Left renal cortex interstitium (tissue), 4 donors: ENCODE data around the gene HCLS1. TPM values are rescaled to one million over a fixed set of nuclear protein-coding genes. Genes with fewer than 3 reads are reported as not detected.
"Not testable (repeated sequence)": the region's sequence is repeated elsewhere in the genome, so short reads cannot be mapped to it uniquely, and the experiment has no call there.

Experiments
- DNase-seq, 4 donors: peaks; one replicate each; pipeline ENCODE4 v3.0.0-alpha.2; 2013; ENCODE audit warnings: low read depth in 4 of 4, low spot score in 2 of 4, missing footprints in 1 of 4
- polyA plus RNA-seq, 4 donors: library from polyadenylated mRNA; unstranded; fragments of 120-200 nt; gene quantifications; one replicate each; pipeline ENCODE4 v1.2.1, GENCODE V29; 2013; ENCODE audit not compliant: insufficient read length in 4 of 4

Gene HCLS1, protein sequence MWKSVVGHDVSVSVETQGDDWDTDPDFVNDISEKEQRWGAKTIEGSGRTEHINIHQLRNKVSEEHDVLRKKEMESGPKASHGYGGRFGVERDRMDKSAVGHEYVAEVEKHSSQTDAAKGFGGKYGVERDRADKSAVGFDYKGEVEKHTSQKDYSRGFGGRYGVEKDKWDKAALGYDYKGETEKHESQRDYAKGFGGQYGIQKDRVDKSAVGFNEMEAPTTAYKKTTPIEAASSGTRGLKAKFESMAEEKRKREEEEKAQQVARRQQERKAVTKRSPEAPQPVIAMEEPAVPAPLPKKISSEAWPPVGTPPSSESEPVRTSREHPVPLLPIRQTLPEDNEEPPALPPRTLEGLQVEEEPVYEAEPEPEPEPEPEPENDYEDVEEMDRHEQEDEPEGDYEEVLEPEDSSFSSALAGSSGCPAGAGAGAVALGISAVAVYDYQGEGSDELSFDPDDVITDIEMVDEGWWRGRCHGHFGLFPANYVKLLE
- 1 to 10 TPM; 5.5 to 8.3 (median 6.3) TPM for polyA plus RNA-seq

DNA sequence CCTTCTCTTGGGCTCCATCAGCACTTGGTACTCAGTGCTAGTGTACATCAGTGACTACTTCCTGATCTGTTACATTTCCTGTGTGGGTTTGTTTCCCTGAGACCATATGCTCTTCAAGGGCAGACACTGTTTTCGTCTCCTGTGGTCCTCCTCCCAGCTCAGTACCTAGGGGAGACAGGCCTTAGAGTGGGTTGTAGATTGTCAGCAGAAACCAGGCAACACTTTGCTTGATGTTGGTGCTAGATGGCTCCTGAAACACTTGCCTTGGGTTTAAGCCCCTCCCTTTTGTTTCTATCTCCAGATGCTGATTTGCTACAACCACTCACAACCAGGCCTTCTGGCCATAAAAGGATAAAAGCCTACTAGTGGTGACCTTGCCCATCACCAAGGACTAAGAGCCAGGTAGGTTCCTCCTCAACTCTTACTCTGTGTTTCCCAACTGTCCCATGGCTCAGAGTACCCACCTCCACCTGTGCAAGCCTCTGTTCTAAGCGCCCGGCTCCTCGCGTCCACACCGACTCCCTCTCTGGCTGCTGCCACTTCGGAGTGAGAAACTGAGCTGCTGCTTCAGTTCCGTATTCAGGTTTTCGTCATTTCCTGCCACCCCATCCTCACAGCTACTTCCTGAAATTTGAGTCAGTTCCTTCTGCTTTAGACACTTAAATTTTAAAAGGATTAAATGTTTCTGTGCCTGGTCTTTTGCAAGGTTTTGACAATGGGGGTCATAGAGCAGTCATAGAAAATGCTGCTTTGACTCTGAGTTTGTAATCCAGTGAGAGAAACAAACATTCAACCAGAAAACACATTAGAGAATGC, at the start of gene HCLS1:
TSS of gene HCLS1 (minus strand) at position 548 of the 816 bp plus-strand sequence. CDS start 2,556 bp downstream, outside the sequence.
- DNase-seq = no peak

DNA sequence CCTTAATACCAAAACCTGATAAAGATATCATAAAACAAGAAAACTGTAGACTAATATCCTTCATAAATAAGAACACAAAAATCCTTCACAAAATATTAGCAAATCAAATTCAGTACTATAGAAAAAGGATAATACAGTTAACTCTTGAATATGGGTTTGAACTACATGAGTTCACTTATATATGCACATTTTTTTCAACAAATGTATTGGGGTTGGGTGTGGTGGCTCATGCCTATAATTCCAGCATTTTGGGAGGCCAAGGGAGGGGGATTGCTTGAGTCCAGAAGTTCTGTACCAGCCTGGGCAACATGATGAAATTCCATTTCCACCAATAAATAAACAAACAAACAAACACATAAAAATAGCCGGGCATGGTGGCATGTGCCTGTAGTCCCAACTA, 49.6 kb upstream of the HCLS1 start:
- DNase-seq = no peak

DNA sequence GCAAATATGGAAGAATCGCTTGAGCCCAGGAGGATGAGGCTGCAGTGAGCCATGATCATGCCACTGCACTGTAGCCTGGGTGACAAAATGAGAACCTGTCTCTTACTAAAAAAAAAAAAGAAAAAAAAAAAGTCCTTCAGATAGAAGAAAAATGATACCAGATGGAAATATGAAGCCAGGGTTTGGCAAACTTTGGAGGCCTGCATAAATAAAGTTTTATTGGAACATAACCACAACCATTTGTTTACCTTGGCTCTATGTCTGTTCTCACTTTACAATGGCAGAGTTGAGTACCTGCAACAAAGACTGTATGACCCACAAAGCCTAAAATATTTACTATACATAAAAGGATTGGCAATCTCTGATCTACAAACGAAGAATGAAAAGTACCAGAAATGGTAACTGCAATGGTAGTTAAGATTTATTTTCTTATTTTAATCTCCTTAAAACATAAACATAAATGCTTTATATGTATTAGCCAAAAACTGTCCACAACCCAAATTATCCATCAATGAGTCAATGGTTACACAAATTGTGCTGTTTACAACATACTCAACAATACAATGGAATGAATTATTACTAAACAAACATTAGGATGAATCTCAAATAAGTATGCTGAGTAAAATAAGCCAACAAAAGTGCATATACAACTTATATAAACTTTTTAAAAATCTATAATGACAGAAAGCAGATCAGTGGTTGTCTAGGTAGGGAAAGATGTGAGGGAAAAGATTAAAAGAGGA, 47.0 kb upstream of the HCLS1 start:
- DNase-seq = no peak

DNA sequence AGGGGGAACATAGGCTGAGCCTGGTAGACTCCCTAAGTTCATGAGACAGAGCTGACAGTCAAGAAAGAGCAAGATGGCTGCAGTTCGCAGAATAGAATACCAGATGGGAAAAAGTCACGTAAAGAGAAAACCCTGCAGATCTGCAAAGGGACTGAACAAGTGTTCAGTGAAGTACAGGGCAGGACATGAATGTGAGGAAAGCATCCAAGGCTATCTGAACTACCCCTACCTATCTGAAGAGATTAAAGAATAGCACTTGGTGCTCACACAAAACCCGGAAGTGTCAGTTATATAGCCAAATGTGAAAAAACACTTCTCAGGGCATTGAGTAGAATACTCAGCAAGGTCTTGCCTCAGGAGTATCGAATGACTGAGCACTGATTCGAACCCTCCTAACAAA, 44.8 kb upstream of the HCLS1 start:
- DNase-seq = no peak

DNA sequence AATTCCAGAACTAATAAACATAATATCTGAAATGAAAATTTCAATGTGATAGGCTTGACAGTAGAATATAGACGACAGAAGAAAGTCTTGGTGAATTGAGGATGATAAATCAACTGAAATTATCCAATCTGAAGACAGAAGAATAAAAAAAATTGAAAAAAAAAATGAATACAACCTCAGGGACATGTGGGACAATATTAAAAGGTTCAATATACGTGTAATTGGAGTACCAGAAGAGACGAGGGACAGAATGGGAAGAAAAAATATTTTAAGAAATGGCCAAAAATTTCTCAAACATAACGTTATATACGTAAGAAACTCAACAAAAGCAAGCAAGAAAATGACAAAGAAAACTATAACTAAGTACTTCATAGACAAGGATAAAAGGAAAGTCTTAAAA, 43.3 kb upstream of the HCLS1 start:
- DNase-seq = no peak

DNA sequence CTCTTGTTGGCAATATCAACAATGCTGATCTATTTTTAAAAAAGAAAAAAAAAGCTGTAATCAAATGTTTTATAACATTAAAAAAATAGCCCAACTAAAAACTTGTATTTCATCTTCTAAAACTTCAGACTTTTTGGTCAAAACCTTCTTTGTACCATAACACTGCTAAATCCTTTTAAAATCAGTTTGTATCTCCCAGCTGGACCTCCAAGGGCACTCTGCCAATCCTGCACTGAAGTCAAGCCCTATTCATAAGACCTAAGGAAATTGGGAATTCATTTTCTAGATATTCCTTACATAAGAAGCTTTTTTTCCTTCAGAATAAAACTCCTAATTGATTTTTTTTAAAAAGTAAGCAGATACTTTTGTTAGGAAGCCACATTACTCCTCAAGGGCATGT, 38.2 kb upstream of the HCLS1 start:
- peak in 1 of 4 donors; percentile 4 for DNase-seq

DNA sequence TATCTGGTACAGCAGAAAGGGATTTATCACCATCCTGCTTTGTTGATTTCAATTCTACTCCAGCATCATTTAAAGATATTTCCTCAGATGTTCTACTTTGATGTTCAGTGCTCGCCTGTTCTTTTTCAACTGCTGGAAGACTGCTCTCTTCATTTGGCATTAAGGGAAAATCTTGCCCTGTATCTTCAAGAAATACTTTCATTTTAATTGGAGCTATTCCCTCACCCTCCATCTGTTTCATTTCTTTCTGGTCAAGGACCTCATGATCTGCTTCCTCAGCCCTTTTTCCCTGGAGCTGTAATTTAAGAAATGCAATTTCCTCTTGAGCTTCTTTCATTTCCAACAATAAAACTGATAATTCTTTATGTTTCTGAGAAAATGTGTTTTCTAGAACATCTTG, 37.8 kb upstream of the HCLS1 start:
- DNase-seq = no peak

DNA sequence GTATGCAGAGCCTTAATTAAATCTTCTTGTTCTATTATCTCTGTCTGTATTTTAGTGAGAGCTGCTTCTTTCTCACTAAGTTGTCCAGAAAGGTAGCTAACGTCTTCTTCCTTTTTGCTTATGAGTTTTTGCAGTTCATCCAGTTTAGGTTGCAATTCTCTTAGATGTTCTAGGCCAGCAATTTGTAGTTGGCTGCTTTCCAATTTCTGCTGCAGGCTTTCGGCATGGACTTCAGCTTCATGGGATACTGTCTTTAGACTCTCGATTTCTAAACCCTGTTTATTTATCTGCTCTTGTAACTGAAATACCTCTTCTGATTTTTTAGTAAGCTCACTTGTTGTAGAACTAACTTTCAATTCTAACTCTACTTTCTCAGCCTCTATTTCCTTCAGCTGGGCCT, 35.5 kb upstream of the HCLS1 start:
- DNase-seq = no peak

DNA sequence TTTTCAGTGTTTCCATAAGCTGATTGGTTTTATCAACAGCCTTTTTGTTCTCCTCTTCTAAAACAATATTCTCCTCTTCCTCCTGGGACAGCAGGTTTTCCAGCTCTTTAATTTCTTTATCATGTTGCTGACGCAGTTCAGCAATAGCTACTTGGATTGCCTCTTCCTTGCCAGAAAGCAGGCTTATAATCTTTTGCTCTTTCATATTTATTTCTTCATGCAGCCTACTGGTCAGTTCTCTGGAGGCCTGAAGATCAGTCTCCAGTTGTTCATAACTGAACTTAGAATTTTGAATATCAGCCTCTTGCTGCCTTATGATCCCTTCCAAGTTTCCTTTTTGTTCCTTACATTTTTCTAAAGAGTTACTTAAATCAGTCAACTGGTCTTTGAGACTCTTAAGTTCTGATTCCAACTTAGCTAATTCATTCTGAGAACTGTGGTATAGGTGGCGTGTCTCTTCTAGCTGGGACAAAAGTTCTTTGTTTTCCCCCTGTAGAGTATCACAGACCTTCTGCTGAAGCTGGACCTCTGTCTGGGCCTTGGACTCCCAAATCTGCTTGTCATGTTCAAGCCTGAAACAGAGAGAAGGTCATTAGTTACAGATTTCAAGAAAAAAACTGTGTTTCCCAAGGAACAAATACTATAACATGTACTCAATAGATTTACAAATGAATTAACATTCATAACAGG, 31.5 kb upstream of the HCLS1 start:
- DNase-seq = no peak

DNA sequence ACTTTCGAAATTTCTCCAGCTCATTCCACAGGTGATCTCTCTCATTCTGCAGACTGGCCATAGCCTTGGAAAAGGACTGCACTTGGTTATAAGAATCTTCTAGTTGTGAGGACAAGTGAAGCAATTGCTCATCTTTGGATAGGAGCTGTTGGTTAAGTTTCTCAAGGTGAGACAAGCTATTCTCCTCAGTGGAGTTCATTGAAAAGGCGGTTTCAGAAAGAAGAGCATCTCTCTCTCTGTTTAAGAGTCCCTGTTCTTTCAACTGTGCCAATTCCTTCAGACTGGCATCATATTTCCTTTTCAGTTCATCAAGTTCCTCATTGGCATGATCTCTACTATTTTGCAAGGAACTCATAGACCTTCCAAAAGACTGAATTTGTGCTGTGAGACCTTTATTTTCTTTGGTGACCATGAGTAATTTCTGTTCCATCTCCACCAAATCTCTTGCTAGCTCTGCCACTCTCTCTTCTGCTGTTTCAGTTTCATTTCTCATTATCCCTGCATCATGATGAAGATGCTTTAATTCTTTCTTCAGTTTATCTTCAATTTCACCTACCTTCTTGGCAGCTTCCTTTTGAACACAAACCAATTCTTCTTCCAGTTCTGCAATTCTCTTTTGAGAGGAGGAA, 30.2 kb upstream of the HCLS1 start:
- no peak for DNase-seq

DNA sequence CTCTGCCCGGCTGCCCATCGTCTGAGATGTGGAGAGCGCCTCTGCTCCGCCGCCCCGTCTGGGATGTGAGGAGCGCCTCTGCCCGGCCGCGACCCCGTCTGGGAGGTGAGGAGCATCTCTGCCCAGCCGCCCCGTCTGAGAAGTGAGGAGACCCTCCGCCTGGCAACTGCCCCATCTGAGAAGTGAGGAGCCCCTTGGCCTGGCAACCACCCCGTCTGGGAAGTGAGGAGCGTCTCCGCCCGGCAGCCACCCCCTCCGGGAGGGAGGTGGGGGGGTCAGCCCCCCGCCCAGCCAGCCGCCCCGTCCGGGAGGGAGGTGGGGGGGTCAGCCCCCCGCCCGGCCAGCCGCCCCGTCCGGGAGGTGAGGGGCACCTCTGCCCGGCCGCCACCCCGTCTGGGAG, 28.0 kb upstream of the HCLS1 start:
- DNase-seq = not testable (repeated sequence)

DNA sequence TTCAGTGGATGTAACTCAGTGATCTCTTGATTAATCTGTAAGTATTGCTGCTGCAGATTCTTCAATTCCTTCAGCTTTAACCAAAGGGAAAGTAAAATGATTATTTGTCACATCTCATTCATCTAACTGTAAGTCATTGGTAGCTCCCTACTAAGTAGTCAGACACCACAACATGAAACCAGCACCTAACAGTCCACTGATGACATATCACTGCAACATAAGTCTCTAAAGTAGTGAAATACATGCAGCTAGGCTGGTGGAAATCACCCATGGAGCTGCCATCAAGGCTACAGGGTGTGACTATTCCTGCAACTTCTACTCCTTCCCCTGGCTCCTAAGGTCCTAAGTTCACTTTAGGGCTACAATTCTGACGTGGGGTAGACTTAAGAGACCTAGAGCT, 21.1 kb upstream of the HCLS1 start:
- no peak for DNase-seq

DNA sequence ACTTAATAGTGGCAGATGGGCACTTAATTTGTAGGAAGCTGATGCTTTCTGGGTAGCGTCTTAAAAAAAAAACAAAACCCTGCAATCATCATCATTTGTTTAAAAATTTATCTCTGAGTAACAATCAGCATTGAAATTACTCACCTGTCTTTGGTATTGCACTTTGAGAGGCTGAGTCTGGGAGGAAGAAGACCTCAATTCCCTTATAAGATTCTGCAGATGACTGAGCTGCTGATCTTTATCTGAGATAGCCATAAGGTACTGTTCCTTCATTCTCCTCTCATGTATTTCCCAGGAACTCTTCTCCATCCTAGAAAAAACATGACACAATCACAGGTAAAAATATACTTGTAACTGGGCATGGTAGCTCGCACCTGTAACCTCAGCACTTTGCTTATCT, 16.4 kb upstream of the HCLS1 start:
- no peak for DNase-seq

DNA sequence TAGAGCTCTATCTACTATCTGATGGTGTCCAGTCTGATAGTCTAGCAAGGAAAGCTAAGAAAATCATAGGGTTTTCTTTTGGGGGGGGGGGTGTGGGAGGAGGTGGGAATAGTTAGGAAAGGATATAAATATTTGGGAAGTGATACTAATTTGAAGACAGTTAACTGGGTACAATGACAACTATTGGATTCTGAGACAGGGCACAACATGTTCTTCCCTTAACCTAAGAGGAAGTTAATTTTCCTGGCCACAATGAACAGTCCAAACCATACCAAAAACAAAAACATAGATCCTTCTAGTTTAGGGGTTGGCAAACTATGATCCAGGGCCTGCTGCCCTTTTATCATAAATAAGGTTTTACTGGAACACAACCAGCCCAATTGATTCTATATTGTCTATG, 10.0 kb upstream of the HCLS1 start:
- no peak for DNase-seq

DNA sequence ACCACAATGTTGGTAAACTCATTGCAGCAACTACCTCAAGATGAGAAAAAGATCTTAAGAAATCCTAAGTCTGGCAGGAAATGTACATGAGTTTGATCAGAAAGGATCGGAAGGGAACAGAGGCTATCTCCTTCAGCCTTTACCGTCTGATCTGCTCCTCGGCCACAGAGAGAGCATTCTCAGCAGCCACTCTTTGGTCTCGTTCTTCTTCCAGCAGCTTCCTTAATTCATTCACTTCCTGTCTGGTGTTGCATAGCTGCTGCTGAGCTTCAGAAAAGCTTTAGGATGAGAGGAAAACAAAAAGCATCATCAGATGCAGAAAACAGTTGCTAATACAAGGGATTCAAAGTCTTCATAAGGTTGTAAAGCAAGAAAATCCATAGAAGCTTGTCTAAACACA, 6.6 kb upstream of the HCLS1 start:
- no peak for DNase-seq

DNA sequence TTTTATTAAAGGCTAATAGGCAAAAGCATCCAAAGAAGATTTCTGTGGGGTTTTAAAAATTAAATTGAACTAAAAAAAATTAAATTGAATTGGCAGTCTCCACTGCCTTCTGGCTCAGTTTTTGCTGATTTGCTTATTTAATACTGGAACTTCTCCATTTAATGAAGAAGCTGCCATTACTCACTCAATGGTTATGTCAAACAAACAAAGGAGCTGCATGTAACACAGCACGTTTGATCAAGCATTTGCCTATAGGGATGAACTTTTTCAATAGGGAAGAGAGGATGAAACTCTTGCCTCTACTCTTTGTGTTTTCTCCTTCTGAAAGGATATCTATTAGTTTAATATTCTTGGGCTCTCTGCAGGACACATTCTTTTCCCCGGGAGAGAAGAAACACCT, 4.8 kb upstream of the HCLS1 start:
- DNase-seq = no peak

DNA sequence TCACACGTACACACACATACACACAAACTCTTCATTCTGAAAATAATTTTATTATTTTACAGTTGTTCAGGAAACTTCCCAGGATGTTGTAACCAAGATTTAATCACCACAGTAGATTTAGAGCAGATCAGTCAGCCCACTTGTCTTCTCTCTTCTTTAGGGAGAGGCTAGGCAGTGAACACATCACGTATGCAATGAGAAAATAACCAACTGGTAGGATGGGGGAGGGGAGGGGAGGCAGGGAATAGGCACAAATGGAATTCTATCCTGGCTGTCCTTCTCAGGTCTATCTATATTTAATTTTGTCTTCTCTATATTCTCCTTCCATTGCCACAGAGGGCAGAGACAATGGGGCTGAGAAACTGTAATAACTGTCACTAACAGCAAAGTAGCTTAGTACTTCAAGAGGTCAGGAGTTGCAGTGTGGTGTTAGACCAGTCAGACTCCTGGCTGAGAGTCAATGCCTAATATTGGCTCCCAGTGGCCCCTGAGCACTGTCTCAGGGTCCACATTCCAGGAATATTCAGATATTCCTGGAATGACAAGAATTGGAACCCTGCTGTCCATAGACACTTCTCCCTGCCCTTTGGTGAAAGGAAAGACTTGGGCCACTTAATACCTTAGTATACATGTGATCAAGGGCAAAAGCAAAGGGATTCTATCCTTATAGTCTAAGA, 2.6 kb upstream of the HCLS1 start:
- no peak for DNase-seq

DNA sequence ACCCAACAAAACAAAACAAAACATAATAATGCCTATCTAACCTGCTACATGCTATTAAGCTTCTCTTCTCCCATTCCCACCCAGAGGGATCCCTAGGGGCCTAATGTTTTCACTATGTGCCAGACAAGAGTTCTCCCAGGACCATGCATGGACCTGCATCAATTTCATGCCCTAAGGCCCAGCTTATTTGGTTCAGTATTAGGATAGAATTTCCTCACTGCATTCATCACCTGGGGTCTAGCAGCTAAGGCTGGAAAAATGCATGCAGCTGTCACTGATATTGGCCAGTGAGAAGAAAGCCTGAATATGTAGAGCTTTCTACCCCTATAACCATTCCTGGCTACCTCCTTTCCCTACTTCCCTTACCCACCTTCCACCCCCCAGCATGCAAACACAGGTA, 2.0 kb upstream of the HCLS1 start:
- DNase-seq = no peak

DNA sequence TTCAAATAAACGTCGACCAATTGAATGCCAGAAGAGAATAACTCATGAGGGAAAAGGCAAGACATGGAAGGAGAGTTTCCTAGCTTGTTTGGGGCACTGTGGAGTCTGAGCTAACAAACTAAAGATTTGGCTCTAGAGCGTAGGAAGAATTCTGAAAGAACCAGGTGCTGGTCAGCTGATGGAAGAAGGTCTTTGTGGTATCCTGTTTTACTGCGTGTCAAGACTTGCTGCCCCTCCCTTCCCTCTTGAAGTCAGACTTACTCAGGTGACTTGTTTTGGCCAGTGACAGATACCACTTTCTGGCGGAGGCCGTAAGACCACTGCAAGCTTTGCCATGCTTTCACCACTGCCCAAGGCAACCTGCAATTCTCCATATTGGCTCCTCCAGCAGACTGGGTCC, 673 bp upstream of the HCLS1 start:
- DNase-seq = no peak
